ENCODE measurements around the gene KCTD16.

The KCTD16 gene

DNA sequence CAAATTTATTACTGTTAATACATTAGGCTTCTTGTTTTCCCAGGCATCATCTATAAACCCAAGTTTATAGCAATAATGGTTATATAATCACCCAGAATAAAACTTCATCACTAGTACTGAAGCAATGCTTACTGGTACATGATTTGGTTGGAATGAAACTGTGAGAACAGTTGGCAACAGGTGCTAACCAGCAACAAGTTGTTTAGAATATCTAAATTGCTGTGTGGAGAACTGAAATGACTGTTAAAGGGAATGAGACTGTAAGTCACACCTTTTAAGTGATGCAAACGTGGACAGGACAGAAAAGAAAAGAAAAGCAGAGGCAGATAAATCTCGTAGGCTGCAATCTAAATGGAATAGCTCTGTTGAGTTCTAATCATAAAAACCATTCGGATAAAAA, 2.7 kb upstream of the KCTD16 start:
- no peak for DNase-seq

DNA sequence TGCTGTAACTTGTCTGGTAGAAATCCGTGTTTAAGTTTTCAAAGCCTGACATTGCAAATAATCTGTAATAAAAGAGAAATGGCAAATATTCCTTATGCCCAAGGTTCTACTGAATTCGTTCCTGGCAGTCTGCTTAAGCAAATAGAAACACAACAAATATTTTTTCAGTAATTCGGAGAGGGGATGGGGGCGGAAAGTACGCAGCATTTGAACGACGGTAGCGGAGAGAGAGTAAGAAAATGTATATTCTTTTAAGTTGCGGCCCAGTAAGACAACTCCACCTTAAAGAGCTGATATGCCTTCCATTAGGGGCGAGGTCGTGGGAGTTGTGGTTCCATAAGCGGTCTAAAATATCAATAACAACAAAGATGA, 783 bp upstream of the KCTD16 start:
- no peak for DNase-seq

DNA sequence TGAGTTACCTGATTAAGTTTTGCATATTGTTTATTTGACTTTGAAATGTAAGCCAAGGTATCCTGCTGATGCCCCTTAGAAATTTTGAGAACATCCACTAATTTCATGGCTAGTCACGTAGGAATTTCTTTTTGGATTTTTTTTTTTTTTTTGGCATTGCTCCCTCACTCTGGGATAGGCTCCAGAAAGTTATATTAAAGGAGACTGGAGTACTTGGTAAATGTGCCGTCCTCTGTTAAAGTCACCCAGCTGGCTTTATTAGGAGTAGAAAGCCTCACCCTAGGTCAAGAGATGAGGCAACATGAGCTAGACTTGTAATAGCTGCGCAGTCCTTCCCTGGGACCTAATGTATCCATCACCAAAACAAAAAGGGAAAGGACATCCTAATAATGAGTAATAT, 3.1 kb downstream of the KCTD16 start:
- no peak for DNase-seq

DNA sequence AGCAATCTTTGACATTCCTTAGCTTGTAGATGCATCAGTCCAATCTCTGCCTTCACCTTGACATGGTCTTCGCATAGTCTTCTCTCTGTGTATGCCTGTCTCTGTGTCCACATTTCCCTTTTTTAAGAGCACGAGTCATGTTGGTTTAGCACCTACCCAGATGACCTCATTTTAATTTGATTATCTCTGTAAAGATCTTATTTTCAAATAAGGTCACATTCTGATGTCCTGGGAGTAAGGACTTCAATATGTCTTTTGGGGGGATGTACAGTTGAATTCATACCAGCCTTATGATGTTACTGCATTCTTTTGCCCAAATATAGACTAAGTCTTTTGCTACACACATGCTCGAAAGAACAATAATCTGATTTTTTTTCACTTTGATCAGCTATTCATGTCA, 6.9 kb downstream of the KCTD16 start:
- no peak for DNase-seq

DNA sequence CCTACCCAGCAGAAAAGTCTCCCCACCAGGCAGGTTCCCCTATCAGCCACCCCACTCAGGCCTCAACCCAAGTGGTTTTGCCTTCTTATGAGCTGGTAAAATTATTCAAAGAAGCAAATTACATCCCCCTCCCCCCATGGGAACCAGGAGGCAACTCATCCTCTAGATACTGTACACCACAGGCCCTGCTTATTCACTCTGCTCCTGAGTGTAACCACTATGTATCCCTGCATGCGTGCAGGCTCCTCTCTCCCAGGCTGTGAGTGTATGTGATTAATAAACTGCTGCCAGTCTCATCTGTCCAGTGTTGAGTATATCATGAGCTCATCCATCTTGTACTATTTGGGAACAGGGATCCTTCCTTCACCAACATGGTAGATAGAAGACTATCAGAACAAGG, 8.6 kb downstream of the KCTD16 start:
- no peak for DNase-seq

DNA sequence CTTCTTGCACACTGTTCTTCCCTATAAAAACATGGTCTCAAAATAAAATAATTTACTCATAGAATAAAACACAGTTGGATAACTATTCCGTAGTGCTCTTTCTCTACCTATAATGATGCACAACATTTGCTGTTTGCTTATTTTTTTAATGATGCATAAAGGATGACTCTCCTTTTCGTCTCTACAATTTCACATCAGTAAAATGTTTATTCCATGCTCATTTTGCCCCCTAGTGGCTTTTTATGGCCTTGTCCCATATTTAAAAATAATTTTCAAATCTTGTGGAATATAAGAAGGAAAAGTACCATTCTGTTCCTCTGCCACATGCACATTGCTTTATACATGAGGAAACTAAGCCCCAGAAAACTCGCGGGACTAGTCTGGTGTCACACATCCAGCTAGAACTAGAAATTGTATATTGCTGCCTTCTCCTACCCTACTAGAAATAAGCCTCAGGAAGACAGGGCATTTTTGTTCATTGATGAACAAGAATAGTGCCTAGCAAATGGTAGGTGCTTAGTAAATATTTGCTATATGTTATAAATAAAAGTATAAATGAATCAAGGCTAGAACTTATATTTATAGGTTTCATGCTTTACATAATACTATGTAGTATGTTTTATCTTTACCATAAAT, 12.7 kb downstream of the KCTD16 start:
- DNase-seq: no peak

DNA sequence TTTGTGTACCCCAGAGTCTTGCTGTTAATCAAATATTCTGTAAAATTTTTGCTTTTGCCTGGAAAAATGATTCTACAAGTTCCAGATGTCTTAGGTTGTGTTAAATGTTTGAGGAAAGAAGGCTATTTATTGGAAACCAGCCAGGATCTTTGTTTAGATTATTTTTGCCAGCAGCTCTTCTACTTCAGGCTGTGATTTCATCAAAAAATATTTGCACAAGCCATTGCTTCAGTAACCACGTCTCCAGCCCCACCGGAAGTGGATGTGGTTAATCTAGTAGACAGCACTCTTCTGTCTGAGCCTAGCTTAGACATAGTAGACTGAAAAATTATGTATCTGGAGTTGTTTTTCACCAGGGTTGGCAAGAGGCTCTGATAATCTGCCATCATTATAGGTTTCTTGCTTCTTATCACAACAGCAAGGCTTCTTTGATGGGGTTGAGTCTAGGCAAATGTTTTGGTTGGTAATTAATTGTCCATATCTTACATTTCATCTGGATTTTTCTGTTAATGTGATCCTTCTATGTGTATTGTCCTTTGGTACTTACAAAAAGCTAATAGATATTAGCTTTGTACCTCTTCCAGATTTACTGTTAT, 17.1 kb downstream of the KCTD16 start:
- peak; percentile 72 for DNase-seq

DNA sequence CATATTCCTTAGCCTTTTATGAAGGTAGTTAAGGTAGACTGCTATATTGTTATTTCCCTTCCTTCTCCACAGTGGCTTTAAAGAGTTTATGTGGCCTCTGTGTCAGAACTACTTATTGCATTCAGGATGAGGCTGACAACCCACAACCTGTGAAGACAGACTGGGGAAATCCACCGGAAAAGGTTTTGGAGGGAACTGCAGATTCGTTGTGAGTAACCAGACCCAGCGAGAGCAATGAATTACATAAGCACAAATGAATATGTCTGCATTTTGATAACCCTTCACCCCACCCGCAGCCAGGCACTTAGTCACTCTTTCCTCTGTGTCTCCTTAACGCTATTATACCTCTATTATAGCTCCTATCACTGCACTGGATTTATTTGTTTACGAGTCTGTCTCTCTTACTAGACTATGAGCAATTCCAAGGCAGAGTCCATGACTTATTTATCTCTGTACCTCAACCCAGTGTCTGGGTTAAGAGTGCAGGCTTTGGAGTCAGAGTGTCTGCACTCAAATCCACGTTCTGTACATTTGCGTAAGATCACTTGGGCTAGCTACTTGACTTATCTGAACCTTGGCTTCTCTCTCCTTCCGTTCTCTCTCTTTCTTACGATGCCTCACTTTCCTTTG, 19.2 kb downstream of the KCTD16 start:
- DNase-seq: peak; percentile 73

DNA sequence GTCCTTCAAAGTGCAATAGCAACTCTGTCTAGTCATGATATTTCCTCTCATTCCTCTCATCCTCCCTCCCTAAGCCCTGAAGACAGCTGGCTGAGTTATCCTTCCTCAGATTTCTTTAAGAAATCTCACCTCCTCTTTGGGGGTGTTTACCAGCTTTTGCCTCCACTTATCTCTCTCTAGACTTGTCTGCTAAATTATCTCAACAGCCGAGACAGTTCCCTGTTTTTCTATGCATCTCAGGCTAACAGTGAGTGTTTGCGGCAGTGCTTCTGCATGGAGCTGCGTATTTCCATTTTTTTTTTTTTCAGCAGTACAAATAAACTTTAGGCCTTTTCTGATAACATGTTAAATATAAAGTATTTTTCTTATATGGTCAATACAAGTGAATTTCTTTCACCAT, 20.9 kb downstream of the KCTD16 start:
- DNase-seq: no peak

DNA sequence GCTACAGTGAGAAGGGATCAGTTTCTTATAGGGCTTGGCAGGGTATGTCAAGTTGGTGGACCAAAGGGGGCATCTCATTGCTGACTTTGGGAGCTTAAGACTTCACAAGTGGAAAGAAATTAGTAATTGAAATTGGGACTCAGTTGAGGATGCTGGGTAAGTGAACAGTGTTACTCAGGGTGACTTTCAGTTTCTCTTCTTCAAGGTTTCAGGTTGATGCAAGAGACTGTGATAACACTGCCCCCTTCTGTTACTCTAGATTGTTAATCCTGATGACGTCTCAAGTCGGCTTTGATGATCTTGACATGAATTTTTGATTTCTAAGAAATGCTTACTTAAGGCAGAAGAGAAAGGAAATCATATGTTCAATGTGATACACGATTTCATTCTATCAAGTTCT, 21.3 kb downstream of the KCTD16 start:
- no peak for DNase-seq

DNA sequence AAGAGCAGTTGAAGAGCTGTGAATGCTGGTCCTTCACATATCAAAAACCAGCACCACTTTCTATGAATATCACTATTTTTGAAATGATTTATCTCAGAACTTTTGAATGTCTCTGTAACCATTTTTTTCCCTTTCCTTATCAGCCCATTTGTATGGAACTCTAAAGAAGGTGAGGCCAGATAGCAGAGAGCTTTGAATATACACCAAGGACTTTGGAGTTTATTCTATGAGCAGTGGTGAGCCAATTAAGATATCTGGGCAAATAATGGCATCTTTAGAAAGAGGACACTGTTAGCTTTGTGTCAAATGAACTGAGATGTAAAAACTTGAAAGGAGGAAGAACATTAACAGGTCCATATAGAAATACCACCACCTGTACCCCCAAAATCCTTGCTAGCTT, 22.0 kb downstream of the KCTD16 start:
- DNase-seq: no peak

DNA sequence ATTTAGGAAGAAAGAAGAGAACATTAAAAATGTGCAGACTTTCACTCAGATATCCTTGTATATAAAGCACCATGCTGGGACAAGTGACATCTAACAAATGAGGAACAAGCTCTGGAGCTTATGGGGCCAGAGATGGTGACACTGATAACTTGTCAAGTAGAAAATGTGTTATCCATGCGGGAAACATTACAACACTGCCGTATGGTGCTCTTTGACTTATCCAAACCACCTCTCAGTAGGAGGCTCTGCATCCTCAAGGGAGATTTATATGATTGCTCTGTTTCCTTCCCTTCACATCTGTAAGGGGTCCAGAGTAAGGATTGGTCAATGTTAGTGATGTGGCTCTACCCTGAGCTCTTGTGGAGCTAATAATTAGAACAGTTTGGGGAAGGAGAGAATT, 23.5 kb downstream of the KCTD16 start:
- no peak for DNase-seq

DNA sequence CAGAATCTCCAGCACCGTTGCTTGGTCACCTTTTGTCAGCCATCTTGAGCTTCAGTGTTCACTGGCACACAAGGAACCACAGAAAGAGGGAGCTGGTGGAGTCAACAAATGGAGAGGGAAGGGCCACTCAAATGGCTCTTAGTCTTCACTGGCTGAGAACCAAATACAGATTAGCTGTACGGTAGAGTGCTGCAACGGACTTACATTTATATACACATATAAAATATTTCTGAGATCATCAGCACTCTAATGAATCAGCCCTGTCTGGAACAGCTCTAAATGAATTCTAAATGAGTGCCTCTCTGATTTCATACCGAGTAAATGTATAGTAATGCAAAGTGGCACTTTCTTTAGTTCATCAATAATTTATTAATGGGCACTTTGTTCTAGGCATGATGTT, 24.8 kb downstream of the KCTD16 start:
- no peak for DNase-seq

DNA sequence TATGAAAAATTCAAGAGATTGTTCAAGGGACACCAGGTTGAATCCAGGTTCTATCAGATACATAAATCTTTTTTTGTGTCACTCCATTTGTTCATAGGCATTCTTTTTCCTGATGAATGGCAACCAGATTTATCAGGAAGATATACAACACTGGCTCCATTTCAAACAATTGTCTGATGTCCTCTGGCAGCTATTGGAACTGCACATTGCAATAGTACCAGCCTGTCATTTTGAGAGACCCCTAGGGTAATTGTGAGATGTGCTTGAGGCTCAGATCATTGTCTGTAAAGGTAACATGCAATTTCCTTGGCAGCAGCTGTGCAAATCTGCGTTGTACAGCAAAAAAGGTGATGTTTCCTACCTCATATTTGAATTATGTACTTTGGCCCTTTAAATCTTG, 25.9 kb downstream of the KCTD16 start:
- no peak for DNase-seq

DNA sequence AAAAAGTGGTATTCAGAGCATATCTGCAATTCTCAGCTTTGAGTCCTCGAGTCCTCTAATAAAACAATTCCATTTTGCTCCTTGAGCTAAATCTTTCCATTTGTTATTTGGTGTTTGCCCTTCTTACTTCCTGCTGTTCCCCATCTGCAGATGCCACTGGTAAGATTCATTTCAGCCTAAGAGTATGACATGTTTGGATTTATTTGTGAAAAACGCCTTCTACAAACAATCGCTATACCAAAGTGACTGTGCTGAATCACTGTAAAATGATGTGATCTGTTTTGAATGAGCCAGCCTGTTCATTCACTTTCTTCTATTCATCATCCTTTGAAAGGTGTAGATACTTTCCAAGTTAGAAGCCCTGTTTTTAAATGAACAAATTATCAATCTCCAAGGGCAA, 27.7 kb downstream of the KCTD16 start:
- DNase-seq: no peak

DNA sequence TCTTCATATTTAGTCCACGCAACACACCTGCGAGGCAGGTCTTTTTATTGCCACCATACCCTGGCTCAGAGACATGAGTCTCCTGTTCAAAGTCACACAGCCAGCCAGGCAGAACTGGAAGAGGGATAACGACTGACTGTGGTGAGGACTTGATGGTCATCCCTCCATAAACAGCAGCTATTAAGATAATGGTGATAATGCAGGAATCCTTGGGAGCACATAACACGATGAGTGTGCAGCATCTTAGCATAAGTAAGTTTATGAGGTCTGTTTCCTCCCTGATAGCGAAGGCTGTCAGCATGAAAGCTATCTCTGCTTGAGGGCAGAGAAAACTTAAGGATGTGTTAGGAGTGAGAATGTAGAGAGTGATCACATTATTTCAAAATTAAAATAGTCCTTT, 30.9 kb downstream of the KCTD16 start:
- DNase-seq: no peak

DNA sequence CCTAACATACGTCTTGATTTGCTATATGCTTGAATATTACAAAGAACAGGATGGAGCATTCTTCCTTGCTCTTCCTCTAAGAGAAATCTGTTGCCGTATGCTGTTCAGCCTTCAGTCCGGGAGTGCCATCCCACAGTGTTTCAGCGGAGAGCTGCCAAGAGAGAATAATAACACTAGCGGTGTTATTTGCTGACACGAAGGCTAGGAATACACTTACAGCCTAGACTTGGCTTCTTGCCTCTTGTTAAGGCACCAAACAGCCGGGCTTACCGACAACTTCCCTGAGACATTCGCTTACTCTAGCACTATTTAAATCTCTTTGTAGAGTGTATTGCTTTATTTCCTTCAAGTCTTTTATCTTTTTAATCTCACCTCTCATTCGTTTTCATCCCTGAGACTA, 31.4 kb downstream of the KCTD16 start:
- DNase-seq: no peak

DNA sequence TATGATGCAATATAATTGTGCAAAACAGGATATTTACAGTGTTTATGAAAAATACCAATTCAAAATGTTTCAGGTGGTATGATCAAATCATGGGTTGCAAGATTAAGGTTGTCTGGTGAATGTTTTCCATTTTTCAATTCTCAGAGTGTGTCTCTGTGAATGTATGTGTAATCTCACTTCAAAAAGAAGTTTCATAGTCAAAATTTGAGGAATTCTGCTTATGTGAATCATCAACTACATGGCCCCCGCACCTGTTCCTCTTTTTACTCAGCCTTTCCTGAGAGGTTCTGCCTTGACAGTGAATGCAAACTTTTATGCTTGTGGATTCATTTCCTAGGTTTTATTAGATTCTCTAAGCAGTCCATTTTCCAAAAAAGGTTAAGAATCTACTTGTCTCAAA, 32.1 kb downstream of the KCTD16 start:
- DNase-seq: no peak

DNA sequence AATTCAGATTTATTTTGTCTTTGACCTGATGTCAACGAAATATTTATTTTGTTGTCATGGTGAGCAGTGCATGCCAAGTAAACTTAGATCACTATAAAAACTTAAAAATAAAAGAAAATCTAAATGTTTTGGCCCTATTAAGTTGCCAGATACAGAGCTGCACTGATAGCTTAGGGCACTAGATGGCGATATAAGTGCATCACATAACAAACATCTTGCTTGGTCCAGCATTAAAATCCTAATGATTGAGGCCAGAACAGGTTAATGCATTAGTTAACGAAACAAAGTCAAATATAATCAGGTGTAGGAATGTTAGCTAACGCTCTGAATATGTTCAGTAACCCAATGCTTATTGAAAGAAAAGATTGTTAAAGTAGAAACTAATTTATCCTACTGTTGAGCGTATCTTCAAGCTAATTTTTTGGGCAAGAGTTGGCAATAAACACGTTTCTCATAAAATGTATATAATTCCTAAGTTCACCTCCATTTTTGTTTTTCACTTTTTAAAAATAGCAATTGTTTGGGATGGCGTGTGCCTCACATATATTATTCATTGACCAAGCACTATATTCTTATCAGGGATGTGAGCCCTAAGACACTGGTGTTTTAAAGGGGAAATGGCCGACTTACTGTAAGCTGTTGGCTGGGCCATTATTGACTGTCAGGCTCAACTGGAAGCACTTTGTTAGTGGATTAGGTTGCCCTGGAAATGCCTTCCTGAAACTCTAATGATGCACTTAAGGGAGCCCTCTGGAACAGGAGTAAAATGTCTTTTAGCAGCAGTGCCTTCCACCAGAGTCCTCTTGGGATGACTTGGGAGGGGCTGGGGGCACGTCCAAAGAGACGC, 33.3 kb downstream of the KCTD16 start:
- peak; percentile 41 for DNase-seq

DNA sequence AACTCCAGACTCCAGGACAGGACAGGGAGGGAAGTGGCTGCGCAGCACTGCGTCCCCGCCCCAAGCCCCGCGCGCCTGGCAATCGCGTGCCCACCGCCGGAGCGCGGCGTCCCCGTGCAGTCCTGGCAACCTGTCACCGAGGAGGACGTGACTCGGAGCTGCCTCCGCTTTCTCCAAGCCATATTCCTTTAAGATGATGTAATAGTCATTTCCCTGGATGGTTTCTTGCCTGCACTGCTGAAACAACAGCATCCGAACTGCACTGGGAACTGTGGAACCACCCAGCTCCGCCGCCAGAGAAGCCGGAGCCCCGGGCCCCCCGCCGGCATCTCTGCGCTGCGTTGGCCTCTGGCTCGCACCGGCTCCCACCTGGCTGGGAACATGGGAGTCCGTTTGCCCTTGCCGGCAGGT, 34.5 kb downstream of the KCTD16 start:
- no peak for DNase-seq

DNA sequence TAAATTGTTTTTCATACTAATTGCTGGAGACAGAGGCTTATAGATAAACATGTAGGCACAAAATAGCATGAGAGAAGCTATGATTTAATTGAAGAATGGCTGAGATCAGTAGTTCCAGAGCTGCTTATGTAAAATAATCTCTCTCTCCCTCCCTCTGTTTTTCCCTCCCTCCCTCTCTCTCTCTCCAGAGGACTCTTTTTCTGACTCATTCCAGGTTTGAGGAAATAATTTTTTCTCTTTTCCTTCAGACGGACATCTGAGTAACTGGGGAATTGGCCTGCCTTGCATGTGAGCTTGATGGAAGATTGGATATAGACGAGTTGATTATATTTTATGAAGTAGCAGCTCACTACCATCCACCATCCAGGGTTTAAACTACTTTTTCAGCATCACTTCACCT, 35.5 kb downstream of the KCTD16 start:
- no peak for DNase-seq

DNA sequence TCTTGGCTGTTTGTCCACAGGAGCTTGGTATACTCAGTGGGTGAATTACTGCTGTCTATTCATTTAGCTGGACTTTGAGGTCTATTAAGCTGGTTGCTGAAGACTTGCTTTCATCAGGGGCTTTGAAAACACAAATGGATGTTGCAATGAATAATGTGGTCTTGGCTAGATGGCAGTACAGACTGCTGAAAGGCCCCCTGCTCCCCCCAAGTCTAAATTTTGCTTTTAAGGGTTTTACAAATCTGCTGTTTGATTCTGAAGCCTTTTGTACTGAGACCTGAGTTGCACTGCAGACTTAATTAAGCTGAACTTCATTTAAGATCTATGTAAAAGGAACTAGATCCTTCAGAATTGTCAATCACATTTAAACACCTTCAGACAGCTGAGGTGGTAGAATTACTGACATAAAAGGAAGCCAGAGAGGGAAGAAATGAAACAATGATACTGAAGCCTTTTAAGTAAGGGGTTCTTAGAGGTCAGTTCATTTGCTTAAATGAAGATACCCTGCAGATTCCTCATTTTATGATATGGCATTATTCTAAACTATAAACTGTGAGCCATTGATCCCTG, 37.3 kb downstream of the KCTD16 start:
- no peak for DNase-seq

DNA sequence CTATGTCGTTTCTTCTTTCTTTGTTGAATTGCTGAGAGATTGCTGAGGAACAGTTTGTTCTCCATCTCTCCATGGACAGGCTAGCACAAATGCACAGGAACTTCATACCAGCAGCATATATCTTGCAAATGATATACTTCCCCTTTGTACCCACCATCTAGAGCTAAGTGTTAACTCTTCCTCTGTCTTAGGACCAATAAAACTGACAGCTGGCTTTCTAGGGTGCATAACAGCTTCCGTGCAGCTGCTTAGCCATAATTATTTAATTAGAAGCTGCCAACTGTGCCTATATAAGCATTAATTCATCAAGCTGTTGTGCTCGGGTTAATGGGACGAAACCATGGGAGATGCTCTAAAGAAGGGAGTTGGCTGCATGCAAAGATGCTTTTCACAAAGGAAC, 38.7 kb downstream of the KCTD16 start:
- DNase-seq: no peak

DNA sequence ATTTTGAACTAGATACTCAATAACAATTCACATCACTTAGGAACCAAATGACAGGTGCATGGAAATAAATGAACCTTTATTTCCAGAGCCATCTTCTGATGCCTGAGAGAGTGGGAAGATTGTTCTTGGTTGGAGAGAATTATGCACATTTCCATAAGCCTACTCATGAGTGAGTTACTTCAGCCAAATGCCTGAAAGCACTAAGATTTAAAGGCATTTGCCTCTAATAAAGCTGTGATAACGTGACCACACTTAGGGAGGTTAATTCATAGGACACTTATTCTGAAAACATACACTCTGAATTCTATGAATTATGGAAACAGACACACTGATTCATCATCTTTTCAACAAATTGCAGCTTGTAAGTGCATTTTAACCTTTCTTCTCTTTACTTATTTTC, 40.0 kb downstream of the KCTD16 start:
- DNase-seq: no peak
